ENCODE measurements around the gene TBC1D17.

TBC1D17 gene

DNA sequence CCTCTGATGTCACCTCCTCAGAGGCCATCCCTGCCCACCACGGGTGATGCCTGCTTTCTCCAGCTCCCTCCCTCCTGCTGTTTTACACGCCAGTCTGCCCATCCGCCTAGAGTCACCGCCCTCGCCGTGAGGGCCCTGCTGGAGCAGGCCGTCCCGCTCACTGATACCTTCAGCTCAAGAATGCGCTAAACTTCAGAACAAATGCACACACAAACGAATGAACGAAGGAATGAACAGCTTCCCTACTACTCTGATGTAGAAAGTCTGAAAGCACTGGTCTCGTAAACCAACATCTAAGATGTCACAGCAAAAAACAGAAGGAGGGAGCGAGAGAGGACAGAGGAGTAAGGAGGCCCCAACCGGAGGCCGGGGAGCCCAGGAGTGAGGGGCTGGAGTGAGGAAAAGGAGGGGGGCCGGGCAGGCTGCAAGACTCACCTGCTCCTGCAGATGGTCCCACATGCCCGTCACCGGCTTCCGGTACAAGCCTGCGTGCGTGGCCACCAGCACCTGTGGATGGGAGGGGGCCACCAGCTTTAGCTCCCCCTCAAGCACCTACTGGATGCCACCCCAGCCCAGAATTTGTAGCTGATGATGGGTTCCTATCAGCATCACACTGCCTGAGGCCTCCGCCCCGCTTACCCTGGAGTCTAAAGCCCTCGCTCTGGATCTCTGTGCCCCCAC lies 14.1 kb upstream of the TBC1D17 start:
- no peak overlapping the region for H3K27ac ChIP-seq (ENCODE audit: low read depth, low read length)
- peaks cover 60% of the 10 kb centered on the region for H3K36me3 ChIP-seq (ENCODE audit: control insufficient read depth, insufficient read depth, low read length)
- H3K9ac ChIP-seq (ENCODE audit: low read length), result no peak overlapping the region
- peaks cover 24% of the 10 kb centered on the region for H3K4me1 ChIP-seq (ENCODE audit: control insufficient read depth, insufficient read depth, low read length)
- no peaks in the 10 kb centered on the region for H3K9me3 ChIP-seq (ENCODE audit: control insufficient read depth, insufficient read depth, low read depth, low read length)
- no peak overlapping the region for H3K4me3 ChIP-seq (ENCODE audit: low read depth, low read length)
- no peaks in the 10 kb centered on the region for H3K27me3 ChIP-seq (ENCODE audit: control insufficient read depth, insufficient read depth, low read length)

DNA sequence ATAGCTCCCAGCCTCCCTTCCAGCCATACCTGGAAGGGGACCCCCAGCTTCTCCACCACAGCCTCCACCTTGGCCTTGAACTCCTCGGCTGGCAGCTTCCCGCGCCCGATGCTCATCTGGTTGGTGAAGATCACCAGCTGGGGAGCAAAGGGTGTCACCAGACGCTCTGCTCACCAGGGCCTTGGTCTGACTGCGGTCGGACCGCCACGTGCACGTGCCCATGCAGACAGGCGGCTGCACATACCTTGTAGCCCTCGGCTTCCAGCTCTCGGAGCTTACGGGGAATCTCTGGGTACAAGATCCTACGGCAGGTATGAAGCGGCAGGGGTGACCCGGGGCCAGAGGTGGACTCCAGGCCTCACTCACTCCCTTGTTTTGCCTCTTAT lies 13.6 kb upstream of the TBC1D17 start:
- Histone ChIP-seq H3K27ac (ENCODE audit: low read depth, low read length) (no peak overlapping the region), H3K4me3 (ENCODE audit: low read depth, low read length) (no peak overlapping the region), H3K27me3 (ENCODE audit: control insufficient read depth, insufficient read depth, low read length) (no peaks in the 10 kb centered on the region), H3K36me3 (ENCODE audit: control insufficient read depth, insufficient read depth, low read length) (peaks cover 55% of the 10 kb centered on the region), H3K9ac (ENCODE audit: low read length) (no peak overlapping the region), H3K9me3 (ENCODE audit: control insufficient read depth, insufficient read depth, low read depth, low read length) (no peaks in the 10 kb centered on the region), H3K4me1 (ENCODE audit: control insufficient read depth, insufficient read depth, low read length) (peaks cover 24% of the 10 kb centered on the region)

DNA sequence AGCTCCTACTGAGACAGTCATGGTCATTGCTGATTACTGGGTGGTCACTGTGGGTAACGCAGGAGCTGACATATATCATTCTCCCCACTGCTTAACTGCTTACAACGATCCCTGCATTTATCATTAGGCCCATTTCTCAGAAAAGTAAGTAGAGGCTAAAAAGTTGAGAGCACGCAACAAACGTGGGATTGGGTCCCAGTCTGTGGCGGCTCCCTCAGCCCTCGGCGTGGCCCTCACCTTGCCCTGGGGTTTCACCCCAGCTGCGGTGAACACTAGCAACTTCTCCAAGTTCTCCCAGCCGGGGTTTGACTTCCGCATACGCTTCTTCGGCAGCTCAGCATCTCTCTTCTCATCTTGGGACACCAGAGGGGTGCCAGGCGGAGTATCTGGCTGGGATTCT lies 12.6 kb upstream of the TBC1D17 start:
- H3K27ac ChIP-seq (ENCODE audit: low read depth, low read length), result no peak overlapping the region
- no peak overlapping the region for H3K4me3 ChIP-seq (ENCODE audit: low read depth, low read length)
- peaks cover 47% of the 10 kb centered on the region for H3K36me3 ChIP-seq (ENCODE audit: control insufficient read depth, insufficient read depth, low read length)
- peaks cover 24% of the 10 kb centered on the region for H3K4me1 ChIP-seq (ENCODE audit: control insufficient read depth, insufficient read depth, low read length)
- no peaks in the 10 kb centered on the region for H3K9me3 ChIP-seq (ENCODE audit: control insufficient read depth, insufficient read depth, low read depth, low read length)
- no peaks in the 10 kb centered on the region for H3K27me3 ChIP-seq (ENCODE audit: control insufficient read depth, insufficient read depth, low read length)
- no peak overlapping the region for H3K9ac ChIP-seq (ENCODE audit: low read length)

DNA sequence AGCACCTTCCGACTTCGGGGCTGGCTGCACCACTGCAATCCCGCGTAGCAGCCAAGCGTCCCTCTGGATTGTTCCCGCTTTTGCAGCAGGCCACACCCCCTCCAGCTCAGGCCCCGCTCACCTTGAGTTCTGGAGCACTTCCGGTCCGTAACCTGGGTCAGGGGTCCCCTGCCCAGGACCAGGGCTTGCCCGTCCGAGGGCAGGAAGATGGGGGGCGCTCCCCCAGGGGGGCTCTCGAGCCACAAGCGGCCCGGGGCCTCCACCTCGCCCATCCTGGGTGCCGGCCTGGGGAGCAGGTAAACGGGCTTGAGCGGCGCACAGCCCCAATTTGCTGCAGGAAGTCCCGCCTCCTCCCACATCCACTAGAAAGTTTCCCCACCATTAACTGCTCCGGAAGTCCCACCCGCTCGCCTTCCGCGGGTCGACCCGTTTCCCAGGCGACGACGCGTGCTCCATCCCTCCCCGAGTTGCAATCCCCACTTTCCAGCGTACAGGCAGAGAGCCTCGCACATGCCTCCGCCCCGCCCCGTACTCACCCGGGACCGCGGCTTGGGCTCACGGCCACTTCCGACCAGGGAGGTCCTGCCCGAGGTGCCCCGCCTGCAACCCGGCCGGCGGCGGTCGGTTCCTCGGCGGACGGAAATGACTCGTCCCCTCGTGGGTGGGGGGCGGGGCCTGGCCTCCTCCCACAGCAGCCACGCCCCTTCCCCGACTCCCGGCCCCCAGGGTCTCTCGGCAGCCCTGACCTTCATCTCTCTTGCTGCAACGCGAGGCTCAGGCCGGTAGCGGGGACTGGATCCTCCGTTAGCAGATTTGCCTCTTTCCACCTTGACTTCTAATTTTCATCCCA lies 10.3 kb upstream of the TBC1D17 start, which contains the start of gene PNKP:
Gene PNKP (minus strand): TSS at position 644 of the 850 bp plus-strand sequence. CDS start 372 bp downstream, at position 272.
- Histone ChIP-seq H3K9ac (ENCODE audit: low read length) (peak within 1 kb of the TSS; percentile 87), H3K9me3 (ENCODE audit: control insufficient read depth, insufficient read depth, low read depth, low read length) (no peaks in the 10 kb centered on the region), H3K36me3 (ENCODE audit: control insufficient read depth, insufficient read depth, low read length) (peaks cover 26% of the 10 kb centered on the region), H3K27me3 (ENCODE audit: control insufficient read depth, insufficient read depth, low read length) (no peaks in the 10 kb centered on the region), H3K27ac (ENCODE audit: low read depth, low read length) (peak within 1 kb of the TSS; percentile 93), H3K4me3 (ENCODE audit: low read depth, low read length) (peak within 1 kb of the TSS; percentile 97), H3K4me1 (ENCODE audit: control insufficient read depth, insufficient read depth, low read length) (peaks cover 24% of the 10 kb centered on the region)

DNA sequence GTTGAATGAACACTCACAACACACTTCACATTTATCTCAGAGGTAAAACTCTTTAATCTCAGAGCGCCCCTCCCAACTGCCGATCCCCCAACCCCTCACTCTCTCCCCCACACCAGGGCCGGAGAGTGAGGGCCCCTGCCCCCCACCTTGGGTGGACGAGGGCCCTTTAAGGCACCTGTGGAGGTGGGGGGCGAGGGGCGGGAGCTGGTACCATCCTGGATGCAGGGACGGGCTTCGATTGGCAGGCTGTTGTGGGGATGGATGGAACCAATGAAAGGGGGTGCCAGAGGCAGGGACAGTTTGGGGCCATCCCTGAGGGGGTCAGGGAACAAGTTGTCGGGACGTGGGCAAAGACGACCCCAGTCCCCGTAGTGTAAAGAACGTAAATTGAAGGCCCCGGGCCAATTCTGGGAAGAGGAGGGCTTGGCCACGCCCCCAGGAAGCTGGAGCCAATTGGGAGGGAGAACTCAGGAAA lies 8.5 kb upstream of the TBC1D17 start:
- Histone ChIP-seq H3K27me3 (ENCODE audit: control insufficient read depth, insufficient read depth, low read length) (no peaks in the 10 kb centered on the region), H3K9ac (ENCODE audit: low read length) (no peak overlapping the region), H3K9me3 (ENCODE audit: control insufficient read depth, insufficient read depth, low read depth, low read length) (no peaks in the 10 kb centered on the region), H3K27ac (ENCODE audit: low read depth, low read length) (no peak overlapping the region), H3K4me3 (ENCODE audit: low read depth, low read length) (peak overlapping the region; percentile 59), H3K36me3 (ENCODE audit: control insufficient read depth, insufficient read depth, low read length) (peaks cover 11% of the 10 kb centered on the region), H3K4me1 (ENCODE audit: control insufficient read depth, insufficient read depth, low read length) (peaks cover 21% of the 10 kb centered on the region)

DNA sequence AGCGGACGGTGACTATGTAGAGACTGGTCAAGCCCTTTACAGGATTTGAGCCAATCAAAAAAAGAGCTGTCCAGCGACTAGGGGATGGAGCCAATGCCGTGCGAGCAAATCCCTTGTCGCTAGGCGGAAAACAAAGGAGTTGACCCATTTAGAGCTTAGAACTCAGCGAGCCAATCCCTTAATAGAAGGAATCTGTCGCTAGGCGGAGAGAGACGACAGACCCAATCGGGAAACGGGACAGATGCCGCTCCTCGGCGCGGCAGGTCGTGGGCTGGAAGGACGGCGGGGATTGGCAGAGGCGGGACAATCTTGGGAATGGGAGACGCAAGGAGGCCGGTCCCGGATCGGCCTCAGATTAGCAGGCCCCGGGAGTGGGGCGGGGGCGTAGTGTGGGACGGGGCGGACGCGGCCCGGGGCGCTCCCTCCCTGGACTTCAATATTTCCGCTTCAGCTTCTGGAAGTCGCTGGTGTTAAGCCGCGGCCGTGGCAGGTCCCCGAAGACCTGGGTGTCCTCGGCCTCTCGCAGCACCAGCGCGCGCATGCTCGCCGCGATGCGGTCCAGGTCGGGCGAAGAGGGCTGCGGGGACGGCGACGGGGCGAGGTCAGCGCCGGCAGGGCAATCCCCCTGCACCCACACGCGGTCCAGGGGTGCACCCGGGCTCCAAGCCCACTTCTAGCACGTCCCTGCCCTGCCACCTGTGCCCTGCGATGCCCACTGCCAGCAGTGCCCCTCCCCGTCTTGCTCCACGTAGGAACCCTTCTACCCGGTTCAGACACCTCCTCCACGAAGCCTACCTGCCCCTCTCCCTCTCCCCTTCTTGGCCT lies 7.8 kb upstream of the TBC1D17 start:
- H3K27ac ChIP-seq (ENCODE audit: low read depth, low read length), result peak overlapping the region; percentile 44; the same call in 1 of the 2 replicates
- peak overlapping the region; percentile 63 for H3K4me3 ChIP-seq (ENCODE audit: low read depth, low read length)
- peak overlapping the region; percentile 68 for H3K9ac ChIP-seq (ENCODE audit: low read length)
- H3K9me3 ChIP-seq (ENCODE audit: control insufficient read depth, insufficient read depth, low read depth, low read length), result no peaks in the 10 kb centered on the region
- H3K27me3 ChIP-seq (ENCODE audit: control insufficient read depth, insufficient read depth, low read length), result no peaks in the 10 kb centered on the region
- peaks cover 21% of the 10 kb centered on the region for H3K4me1 ChIP-seq (ENCODE audit: control insufficient read depth, insufficient read depth, low read length)
- peaks cover 5% of the 10 kb centered on the region for H3K36me3 ChIP-seq (ENCODE audit: control insufficient read depth, insufficient read depth, low read length)

DNA sequence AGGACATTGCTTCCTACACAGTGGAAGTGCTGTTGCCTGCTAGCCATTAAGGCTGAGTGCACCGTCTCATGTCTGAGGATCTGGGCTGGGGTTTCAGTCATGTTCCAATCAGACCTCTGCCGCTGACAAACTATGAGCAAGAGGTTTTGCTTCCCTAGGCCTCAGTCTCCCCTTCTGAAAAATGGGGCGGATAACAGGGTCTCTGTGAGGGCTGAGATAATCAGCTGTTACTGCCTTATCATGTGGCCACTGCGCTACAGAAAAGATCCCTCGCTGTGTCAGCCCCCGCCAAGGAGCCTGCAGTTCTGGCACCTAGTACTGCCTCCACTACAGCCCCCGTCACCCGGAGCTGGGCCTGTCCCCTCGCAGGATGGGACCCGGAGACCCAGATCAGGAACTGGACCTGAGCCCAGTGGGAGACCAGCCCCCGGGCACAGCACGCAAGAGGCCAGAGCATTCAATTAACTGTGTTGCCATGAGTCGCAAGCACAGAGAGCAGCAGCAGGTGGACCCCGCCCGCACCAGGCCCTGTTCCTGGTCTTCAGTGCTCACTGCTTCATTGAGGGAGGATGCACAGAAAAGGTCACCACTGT lies 7.1 kb upstream of the TBC1D17 start:
- H3K4me3 ChIP-seq (ENCODE audit: low read depth, low read length), result peak overlapping the region; percentile 63
- peaks cover 22% of the 10 kb centered on the region for H3K4me1 ChIP-seq (ENCODE audit: control insufficient read depth, insufficient read depth, low read length)
- 0 out of 2 replicates have a peak overlapping the region, but pooled peaks have one; percentile 44 for H3K27ac ChIP-seq (ENCODE audit: low read depth, low read length)
- no peaks in the 10 kb centered on the region for H3K9me3 ChIP-seq (ENCODE audit: control insufficient read depth, insufficient read depth, low read depth, low read length)
- H3K36me3 ChIP-seq (ENCODE audit: control insufficient read depth, insufficient read depth, low read length), result no peaks in the 10 kb centered on the region
- H3K9ac ChIP-seq (ENCODE audit: low read length), result peak overlapping the region; percentile 68
- no peaks in the 10 kb centered on the region for H3K27me3 ChIP-seq (ENCODE audit: control insufficient read depth, insufficient read depth, low read length)

DNA sequence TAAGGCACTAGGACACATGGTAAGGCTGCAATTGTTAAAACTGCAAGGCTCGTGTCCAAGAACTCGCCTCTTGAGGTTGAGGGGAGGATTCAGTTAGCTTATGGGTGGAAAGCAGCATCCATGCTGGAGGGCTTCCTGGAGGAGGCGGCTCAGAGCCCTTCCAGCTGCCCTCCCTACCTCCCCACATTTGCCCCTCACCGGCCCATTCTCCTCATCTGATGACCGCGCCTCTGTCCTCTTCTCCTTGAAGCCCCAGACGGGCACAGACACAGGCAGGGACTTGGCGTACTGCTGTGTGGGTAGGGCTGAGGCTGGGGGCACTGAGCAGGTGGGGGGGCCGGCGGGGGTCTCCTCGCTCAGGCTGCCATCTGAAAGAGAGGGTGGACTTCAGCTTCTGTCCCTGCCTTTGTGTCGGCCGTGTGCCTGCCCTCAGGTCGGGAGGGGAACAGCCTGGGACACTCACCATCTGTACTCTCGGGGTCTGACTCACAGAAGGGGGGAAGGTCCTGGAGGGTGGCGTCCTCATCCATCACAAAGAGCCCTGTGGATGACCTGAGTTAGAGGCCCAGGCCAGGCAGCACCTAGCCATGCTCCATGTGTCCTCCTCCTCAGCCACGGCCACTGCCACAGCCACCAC lies 6.0 kb upstream of the TBC1D17 start:
- H3K9ac ChIP-seq (ENCODE audit: low read length), result no peak overlapping the region
- no peak overlapping the region for H3K4me3 ChIP-seq (ENCODE audit: low read depth, low read length)
- no peaks in the 10 kb centered on the region for H3K27me3 ChIP-seq (ENCODE audit: control insufficient read depth, insufficient read depth, low read length)
- no peaks in the 10 kb centered on the region for H3K9me3 ChIP-seq (ENCODE audit: control insufficient read depth, insufficient read depth, low read depth, low read length)
- no peak overlapping the region for H3K27ac ChIP-seq (ENCODE audit: low read depth, low read length)
- no peaks in the 10 kb centered on the region for H3K36me3 ChIP-seq (ENCODE audit: control insufficient read depth, insufficient read depth, low read length)
- peaks cover 14% of the 10 kb centered on the region for H3K4me1 ChIP-seq (ENCODE audit: control insufficient read depth, insufficient read depth, low read length)

DNA sequence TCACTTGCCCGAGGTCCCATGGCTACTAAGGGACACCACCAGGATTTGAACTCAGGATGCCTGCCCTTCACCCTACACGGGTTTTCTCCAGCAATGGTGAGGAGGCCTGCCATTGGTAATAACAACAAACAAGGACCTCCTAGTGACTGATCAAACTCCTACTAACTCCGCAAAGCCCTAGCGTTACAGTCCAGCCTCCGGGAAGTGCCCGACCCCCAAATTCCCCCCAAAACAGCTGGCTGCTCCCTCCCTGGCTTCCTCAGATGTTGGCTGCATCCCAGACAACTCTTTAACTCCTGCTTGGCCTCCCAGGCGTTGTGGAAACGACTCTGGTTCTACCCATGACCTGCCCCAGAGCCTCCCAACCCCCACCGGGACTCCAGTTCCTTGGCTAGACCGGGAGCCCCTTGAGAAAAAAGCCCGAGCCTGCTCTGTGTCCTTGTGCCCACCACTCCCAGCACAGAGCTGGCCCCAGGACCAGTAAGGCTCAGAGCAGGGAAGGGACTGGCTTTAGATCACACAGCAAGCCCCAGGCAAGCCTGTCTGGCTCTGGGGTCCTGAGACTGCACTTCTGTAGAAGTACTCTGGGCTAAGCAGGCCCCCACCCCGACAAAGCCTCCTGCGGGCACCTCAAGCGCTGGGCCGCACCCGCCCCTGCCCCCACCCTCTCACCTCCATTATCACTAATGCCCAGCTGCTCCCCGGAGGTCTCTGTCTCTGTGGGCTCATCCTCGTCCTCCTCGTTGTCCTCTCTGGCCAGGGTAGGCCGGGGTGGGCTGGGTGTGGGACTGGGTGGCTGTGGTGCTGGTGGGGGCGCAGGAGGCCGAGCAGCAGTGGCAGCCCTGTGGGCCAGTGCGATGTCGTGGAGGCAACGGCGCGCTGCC lies 5.0 kb upstream of the TBC1D17 start:
- Histone ChIP-seq H3K36me3 (ENCODE audit: control insufficient read depth, insufficient read depth, low read length) (no peaks in the 10 kb centered on the region), H3K9me3 (ENCODE audit: control insufficient read depth, insufficient read depth, low read depth, low read length) (no peaks in the 10 kb centered on the region), H3K4me3 (ENCODE audit: low read depth, low read length) (no peak overlapping the region), H3K27me3 (ENCODE audit: control insufficient read depth, insufficient read depth, low read length) (no peaks in the 10 kb centered on the region), H3K4me1 (ENCODE audit: control insufficient read depth, insufficient read depth, low read length) (peaks cover 13% of the 10 kb centered on the region), H3K9ac (ENCODE audit: low read length) (no peak overlapping the region), H3K27ac (ENCODE audit: low read depth, low read length) (no peak overlapping the region)
